Measurements from ENCODE around the gene IGHMBP2.

Gene IGHMBP2

DNA sequence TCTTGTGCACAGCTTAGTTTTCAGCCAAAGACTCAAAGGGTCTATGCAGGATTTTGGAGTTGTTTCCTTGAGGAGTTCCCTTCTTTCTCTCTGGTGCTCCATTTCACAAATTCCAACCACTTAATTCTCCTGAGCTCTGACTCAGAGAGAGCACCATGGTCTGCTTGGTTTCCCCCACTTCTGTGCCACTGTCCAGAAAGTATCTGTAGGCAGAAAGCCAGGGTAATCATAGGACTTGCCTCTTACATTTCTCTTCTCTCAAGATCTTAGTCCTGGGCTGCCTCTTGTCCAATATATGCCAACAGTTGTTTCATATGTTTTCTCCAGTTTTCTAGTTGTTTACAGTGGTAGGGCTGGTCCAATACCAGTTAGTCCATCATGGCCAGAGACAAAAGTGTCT is 83.5 kb downstream of the IGHMBP2 start:
- DNase-seq (ENCODE audit: low spot score) = no peak

DNA sequence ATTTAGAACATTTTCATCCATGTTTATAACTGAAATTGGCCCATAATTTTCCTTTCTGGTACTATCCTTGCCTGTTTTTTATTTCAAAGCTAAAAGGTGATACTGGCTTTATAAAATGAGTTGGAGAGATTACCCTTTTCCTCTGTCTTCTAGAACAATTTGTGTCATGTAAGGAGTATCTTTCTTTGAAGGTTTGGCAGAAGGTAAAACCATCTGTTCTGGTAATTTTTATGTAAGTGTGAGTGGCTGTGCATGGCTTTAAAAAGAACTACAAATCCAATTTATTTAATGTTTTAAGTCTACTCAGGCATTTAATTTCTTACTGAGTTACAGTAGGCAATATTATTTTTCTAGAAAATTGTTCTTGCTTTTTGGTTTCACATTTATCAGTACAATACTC is 84.8 kb downstream of the IGHMBP2 start:
- no peak for DNase-seq (ENCODE audit: low spot score)
